HepG2 (cell line): Measurements from ENCODE around the gene SNAP47. TPM values are rescaled to one million over a fixed set of nuclear protein-coding genes. Genes with fewer than 3 reads are reported as not detected.

Source experiments
- CCAR2 ChIP-seq: fragments of 200-400 bp; formaldehyde crosslinking; optimal IDR thresholded peaks from 2 replicates; pipeline ENCODE3; 2018; ENCODE audit warnings: low read depth, mild to moderate bottlenecking, low read length, moderate library complexity
- GFI1 ChIP-seq: sonication (generic); formaldehyde crosslinking; IDR thresholded peaks from 2 replicates; pipeline ENCODE4 v1.5.0; 2020; ENCODE audit warnings: missing genetic modification reagents, mild to moderate bottlenecking, borderline replicate concordance
- NPAS2 ChIP-seq: sonication (generic); formaldehyde crosslinking; IDR thresholded peaks from 2 replicates; pipeline ENCODE4 v1.8.0; 2022; ENCODE audit warnings: mild to moderate bottlenecking, missing genetic modification reagents, borderline replicate concordance
- SP1 ChIP-seq, 2 experiments: fragments of 450-650 bp in 1 of 2; sonication (generic) in 1 of 2; formaldehyde crosslinking in 1 of 2; IDR thresholded peaks; 2 replicates each; pipeline versions ENCODE4 v1.4.0 to v1.6.1; 2016 to 2020; ENCODE audit warnings: missing genetic modification reagents in 1 of 2
- ZFP90 ChIP-seq: sonication (generic); formaldehyde crosslinking; IDR thresholded peaks from 2 replicates; pipeline ENCODE4 v1.8.0; 2022; ENCODE audit warnings: missing genetic modification reagents, mild to moderate bottlenecking, inconsistent platforms, borderline replicate concordance
- ZKSCAN5 ChIP-seq: sonication (generic); formaldehyde crosslinking; IDR thresholded peaks from 2 replicates; pipeline ENCODE4 v1.5.1; 2020; ENCODE audit warnings: mild to moderate bottlenecking, missing genetic modification reagents
- ZNF337 ChIP-seq: sonication (generic); formaldehyde crosslinking; IDR thresholded peaks from 2 replicates; pipeline ENCODE4 v1.5.1; 2020; ENCODE audit warnings: missing genetic modification reagents, low read depth, mild to moderate bottlenecking, borderline replicate concordance
- polyA plus RNA-seq, 8 experiments: library from polyadenylated mRNA; depleted of rRNA in 3 of 8; stranded (reverse) in 7 of 8; unstranded in 1 of 8; fragments of >200 nt; fragmentation: Illumina TruSeq in 4 of 8; extraction: Trizol in 4 of 8; gene quantifications; 2 replicates each; pipeline versions ENCODE4 v1.2.1 to v1.2.3, GENCODE V29; 2011 to 2016; ENCODE audit warnings: low read depth in 4 of 8, missing spikeins in 1 of 8, mixed read lengths in 1 of 8; ENCODE audit not compliant: insufficient read depth in 1 of 8
- total RNA-seq, 5 experiments: library from RNA; depleted of rRNA; stranded (reverse); fragments of >200 nt; fragmentation: Illumina TruSeq; extraction: Trizol; gene quantifications; 2 replicates each; pipeline ENCODE4 v1.2.3, GENCODE V29; 2016; ENCODE audit warnings: low read depth in 1 of 5
- TF ChIP-seq, protein P1 (sequence below): sonication (generic); formaldehyde crosslinking; IDR thresholded peaks from 2 replicates; pipeline ENCODE4 v1.4.0; 2020; ENCODE audit warnings: missing genetic modification reagents, mild to moderate bottlenecking, borderline replicate concordance
- TF ChIP-seq, protein P2 (sequence below): sonication (generic); formaldehyde crosslinking; IDR thresholded peaks from 2 replicates; pipeline ENCODE4 v1.5.1; 2020; ENCODE audit warnings: missing genetic modification reagents, mild to moderate bottlenecking, borderline replicate concordance
- TF ChIP-seq, protein P3 (sequence below): IDR thresholded peaks from 2 replicates; pipeline ENCODE4 v1.6.1; 2016
- TF ChIP-seq, protein P4 (sequence below): IDR thresholded peaks from 2 replicates; pipeline ENCODE4 v1.6.1; 2016; ENCODE audit warnings: low read depth, borderline replicate concordance
- TF ChIP-seq, protein P5 (sequence below): sonication (generic); formaldehyde crosslinking; IDR thresholded peaks from 2 replicates; pipeline ENCODE4 v1.9.0; 2021; ENCODE audit warnings: missing genetic modification reagents, borderline replicate concordance
- TF ChIP-seq, protein P6 (sequence below): sonication (generic); formaldehyde crosslinking; IDR thresholded peaks from 2 replicates; pipeline ENCODE4 v1.5.0; 2020; ENCODE audit warnings: missing genetic modification reagents
- TF ChIP-seq, protein P7 (sequence below): sonication (generic); formaldehyde crosslinking; conservative IDR thresholded peaks from 2 replicates; pipeline ENCODE4 v1.8.0; 2022; ENCODE audit warnings: low read depth, missing genetic modification reagents
- TF ChIP-seq, protein P8 (sequence below): IDR thresholded peaks from 2 replicates; pipeline ENCODE4 v1.6.1; 2016; ENCODE audit warnings: missing biosample characterization, missing genetic modification reagents, low read depth

The SNAP47 gene
- total and polyA plus RNA-seq, 2 of the 13 experiments (the other 11 are each of a cell fraction or from before 2014, with no cell fraction given): 13.6 to 25.1 TPM

DNA sequence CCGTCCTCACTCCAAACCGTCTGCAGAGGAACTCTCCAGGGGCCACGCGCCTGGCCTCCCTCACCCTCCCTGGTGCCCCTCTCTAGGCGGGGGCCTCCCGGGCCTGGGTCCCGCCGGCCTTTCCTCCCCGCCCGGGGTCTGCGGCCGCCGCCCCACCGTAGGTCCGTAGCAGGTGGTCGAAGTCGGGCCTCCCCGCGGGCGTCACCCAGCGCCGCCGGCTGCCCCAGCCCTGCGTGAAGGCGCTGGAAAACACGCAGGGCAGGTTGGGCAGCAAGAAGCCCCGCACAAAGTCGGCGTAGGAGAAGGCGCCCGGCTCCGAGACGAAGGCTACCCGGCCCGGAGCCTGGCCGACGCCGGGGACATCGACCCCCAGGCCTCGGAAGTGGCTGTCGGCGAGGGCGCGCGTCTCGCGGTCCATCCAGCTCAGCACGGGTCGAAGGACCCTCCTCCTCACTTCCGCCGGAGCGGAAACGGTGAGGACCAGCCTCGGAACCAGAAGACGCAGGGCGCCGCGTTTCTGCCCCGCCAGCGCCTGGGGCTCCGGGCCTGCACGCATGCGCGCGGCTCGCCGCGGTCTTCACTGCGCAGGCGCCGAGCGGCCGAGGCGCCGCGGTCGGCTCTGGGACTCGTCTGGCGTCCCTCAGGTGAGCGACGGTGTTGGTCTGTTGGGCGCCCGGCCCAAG lies at the start of gene SNAP47, which contains the start of gene JMJD4 (continued):
- TF ChIP-seq, protein P1, sequence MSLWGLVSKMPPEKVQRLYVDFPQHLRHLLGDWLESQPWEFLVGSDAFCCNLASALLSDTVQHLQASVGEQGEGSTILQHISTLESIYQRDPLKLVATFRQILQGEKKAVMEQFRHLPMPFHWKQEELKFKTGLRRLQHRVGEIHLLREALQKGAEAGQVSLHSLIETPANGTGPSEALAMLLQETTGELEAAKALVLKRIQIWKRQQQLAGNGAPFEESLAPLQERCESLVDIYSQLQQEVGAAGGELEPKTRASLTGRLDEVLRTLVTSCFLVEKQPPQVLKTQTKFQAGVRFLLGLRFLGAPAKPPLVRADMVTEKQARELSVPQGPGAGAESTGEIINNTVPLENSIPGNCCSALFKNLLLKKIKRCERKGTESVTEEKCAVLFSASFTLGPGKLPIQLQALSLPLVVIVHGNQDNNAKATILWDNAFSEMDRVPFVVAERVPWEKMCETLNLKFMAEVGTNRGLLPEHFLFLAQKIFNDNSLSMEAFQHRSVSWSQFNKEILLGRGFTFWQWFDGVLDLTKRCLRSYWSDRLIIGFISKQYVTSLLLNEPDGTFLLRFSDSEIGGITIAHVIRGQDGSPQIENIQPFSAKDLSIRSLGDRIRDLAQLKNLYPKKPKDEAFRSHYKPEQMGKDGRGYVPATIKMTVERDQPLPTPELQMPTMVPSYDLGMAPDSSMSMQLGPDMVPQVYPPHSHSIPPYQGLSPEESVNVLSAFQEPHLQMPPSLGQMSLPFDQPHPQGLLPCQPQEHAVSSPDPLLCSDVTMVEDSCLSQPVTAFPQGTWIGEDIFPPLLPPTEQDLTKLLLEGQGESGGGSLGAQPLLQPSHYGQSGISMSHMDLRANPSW (CRISPR knock-in tag): peak; percentile 64; the same call in 1 of the 2 replicates
- TF ChIP-seq, protein P2, sequence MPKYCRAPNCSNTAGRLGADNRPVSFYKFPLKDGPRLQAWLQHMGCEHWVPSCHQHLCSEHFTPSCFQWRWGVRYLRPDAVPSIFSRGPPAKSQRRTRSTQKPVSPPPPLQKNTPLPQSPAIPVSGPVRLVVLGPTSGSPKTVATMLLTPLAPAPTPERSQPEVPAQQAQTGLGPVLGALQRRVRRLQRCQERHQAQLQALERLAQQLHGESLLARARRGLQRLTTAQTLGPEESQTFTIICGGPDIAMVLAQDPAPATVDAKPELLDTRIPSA (CRISPR knock-in tag): no peak; the same call in 1 of the 2 replicates
- TF ChIP-seq CCAR2: no peak
- no peak for TF ChIP-seq ZKSCAN5 (CRISPR knock-in tag)
- TF ChIP-seq, protein P3, sequence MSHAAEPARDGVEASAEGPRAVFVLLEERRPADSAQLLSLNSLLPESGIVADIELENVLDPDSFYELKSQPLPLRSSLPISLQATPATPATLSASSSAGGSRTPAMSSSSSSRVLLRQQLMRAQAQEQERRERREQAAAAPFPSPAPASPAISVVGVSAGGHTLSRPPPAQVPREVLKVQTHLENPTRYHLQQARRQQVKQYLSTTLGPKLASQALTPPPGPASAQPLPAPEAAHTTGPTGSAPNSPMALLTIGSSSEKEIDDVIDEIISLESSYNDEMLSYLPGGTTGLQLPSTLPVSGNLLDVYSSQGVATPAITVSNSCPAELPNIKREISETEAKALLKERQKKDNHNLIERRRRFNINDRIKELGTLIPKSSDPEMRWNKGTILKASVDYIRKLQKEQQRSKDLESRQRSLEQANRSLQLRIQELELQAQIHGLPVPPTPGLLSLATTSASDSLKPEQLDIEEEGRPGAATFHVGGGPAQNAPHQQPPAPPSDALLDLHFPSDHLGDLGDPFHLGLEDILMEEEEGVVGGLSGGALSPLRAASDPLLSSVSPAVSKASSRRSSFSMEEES (CRISPR knock-in tag): peak; percentile 74; the same call in 1 of the 2 replicates
- TF ChIP-seq SP1 (IDR thresholded peaks at IDR 0.05): no peak
- TF ChIP-seq SP1 (CRISPR knock-in tag; IDR thresholded peaks at IDR 0.05): peak; percentile 93
- no peak for TF ChIP-seq GFI1 (CRISPR knock-in tag)
- TF ChIP-seq, protein P4, sequence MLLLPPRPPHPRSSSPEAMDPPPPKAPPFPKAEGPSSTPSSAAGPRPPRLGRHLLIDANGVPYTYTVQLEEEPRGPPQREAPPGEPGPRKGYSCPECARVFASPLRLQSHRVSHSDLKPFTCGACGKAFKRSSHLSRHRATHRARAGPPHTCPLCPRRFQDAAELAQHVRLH (CRISPR knock-in tag): peak; percentile 88; the same call in 1 of the 2 replicates
- TF ChIP-seq, protein P5, sequence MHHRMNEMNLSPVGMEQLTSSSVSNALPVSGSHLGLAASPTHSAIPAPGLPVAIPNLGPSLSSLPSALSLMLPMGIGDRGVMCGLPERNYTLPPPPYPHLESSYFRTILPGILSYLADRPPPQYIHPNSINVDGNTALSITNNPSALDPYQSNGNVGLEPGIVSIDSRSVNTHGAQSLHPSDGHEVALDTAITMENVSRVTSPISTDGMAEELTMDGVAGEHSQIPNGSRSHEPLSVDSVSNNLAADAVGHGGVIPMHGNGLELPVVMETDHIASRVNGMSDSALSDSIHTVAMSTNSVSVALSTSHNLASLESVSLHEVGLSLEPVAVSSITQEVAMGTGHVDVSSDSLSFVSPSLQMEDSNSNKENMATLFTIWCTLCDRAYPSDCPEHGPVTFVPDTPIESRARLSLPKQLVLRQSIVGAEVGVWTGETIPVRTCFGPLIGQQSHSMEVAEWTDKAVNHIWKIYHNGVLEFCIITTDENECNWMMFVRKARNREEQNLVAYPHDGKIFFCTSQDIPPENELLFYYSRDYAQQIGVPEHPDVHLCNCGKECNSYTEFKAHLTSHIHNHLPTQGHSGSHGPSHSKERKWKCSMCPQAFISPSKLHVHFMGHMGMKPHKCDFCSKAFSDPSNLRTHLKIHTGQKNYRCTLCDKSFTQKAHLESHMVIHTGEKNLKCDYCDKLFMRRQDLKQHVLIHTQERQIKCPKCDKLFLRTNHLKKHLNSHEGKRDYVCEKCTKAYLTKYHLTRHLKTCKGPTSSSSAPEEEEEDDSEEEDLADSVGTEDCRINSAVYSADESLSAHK (CRISPR knock-in tag): no peak
- TF ChIP-seq, protein P6, sequence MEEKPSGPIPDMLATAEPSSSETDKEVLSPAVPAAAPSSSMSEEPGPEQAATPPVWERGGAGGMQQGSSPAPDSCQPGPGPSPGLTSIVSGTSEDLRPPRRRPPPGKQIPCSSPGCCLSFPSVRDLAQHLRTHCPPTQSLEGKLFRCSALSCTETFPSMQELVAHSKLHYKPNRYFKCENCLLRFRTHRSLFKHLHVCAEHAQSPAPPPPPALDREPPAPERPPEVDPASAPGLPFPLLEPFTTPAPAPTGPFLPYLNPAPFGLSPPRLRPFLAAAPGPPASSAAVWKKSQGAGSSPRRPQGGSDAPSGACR (CRISPR knock-in tag): peak; percentile 97
- TF ChIP-seq, protein P7, sequence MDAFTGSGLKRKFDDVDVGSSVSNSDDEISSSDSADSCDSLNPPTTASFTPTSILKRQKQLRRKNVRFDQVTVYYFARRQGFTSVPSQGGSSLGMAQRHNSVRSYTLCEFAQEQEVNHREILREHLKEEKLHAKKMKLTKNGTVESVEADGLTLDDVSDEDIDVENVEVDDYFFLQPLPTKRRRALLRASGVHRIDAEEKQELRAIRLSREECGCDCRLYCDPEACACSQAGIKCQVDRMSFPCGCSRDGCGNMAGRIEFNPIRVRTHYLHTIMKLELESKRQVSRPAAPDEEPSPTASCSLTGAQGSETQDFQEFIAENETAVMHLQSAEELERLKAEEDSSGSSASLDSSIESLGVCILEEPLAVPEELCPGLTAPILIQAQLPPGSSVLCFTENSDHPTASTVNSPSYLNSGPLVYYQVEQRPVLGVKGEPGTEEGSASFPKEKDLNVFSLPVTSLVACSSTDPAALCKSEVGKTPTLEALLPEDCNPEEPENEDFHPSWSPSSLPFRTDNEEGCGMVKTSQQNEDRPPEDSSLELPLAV (CRISPR knock-in tag): no peak
- TF ChIP-seq, protein P8, sequence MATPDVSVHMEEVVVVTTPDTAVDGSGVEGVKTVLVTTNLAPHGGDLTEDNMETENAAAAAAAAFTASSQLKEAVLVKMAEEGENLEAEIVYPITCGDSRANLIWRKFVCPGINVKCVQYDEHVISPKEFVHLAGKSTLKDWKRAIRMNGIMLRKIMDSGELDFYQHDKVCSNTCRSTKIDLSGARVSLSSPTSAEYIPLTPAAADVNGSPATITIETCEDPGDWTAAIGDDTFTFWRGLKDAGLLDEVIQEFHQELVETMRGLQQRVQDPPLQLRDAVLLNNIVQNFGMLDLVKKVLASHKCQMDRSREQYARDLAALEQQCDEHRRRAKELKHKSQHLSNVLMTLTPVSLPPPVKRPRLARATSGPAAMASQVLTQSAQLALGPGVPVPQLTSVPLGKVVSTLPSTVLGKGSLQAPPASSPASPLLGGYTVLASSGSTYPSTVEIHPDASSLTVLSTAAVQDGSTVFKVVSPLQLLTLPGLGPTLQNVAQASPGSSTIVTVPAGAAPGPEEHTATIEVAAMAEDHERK (CRISPR knock-in tag): no peak
- TF ChIP-seq ZFP90: peak; percentile 84
- no peak for TF ChIP-seq NPAS2 (CRISPR knock-in tag)
- peak; percentile 89; the same call in 1 of the 2 replicates for TF ChIP-seq ZNF337 (CRISPR knock-in tag)
